HG03060 (cell line): ENCODE data around the gene DTHD1.

ENCODE experiments used
- ATAC-seq: cut with Tn5 transposase; IDR thresholded peaks from one replicate; pipeline ENCODE4 v1.9.1; 2021; ENCODE audit warnings: low read depth, moderate number of reproducible peaks; ENCODE audit not compliant: unreplicated experiment

Gene DTHD1

DNA sequence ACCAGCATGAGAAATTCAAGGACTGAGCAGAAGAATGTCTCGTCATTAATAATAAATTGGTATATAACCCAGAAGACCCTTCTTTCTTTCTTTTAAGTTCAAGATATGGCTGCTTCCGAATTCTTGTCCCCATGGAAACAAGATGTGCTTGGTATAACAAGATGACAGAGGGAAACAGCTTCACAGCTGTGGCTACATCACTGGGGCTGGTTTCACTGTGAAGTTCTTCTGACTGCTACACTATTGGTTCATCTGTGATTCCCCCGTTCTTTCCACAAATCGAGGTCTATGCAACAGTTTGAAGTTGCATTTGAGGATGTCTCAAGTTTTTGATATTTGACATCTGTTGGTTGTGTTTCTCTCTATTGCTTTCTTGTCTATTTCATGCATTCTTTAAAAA, 12.3 kb upstream of the DTHD1 start:
- ATAC-seq = no peak

- ATAC-seq = no peak
Observed at GRCh38 chr4:36269533-36270173, 11.8 kb upstream of the DTHD1 start.

- no peak for ATAC-seq
Observed at GRCh38 chr4:36273276-36273675, 8.1 kb upstream of the DTHD1 start.

- no peak for ATAC-seq
Observed at GRCh38 chr4:36274158-36274557, 7.3 kb upstream of the DTHD1 start.

GRCh38 chr4:36277533-36277932, 3.9 kb upstream of the DTHD1 start:
- no peak for ATAC-seq

- ATAC-seq = no peak
Observed at GRCh38 chr4:36278789-36279188, 2.6 kb upstream of the DTHD1 start.

DNA sequence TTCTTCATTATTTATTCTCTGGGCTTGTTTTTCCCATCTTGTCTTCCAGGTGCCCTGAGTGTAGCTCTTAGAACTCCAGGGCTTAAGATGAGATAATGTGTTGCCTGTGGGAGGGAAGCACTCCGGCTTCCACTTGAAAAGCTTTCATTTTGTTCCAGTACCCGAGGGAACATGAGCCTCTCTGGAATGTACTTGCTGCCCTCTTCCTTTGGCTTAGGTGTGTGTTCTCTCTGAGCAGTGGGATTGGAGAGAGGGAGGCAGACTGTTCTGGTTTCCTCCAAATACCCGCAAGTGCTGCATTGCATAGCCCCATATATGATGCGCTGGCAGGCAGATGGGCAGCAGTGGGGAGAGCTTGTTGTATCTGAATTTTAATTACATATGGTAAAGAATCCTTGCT, 861 bp upstream of the DTHD1 start:
- no peak for ATAC-seq

DNA sequence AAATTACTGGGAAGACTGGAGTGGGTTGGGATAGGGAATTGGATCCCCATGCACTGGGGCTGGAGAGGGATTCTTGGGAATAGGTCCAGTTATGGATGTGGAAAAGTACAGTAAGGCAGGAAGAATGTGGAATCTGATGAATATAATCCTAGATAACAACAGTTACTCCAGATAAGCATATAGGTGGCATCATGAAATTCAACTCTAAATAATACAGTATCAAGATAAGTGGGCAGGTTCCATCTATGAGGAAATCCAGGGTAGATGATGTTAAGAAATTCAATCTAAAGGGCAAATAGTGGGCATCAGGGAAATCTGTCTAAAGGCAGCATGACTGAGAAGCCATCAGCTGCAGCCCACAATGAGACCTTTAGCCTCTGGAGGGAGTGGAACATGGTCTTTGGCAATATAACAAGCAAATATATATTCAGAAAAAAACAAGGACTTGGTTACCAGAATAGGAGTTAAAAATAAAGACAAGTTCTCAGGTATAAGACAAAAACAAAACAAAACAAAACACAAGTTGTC, 1.2 kb downstream of the DTHD1 start:
- ATAC-seq = no peak

DNA sequence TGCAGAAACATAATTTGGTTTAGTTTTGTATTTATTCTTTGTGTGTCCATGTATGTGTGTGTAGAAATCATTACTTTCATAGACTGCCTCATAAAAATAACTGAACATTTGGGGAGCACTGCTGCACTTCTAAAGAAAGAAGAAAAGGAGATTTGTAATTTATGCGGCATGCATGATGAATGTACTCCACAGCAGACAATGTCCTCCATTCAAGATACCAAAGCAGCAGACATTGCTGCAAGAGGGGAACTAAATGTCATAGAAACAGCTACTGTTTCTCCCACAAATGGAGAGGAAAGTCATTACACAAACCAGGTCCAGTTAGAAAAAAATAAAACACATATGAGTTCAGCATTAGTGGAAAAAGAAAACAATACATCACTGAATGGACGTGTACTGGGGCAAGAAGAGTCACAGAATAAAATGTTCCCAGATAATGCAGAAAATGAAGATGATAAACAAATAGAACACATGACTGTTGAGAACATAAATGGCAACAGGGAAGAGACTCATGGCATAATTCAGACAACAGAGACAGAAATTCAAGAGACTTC, 2.6 kb downstream of the DTHD1 start:
- ATAC-seq = no peak

DNA sequence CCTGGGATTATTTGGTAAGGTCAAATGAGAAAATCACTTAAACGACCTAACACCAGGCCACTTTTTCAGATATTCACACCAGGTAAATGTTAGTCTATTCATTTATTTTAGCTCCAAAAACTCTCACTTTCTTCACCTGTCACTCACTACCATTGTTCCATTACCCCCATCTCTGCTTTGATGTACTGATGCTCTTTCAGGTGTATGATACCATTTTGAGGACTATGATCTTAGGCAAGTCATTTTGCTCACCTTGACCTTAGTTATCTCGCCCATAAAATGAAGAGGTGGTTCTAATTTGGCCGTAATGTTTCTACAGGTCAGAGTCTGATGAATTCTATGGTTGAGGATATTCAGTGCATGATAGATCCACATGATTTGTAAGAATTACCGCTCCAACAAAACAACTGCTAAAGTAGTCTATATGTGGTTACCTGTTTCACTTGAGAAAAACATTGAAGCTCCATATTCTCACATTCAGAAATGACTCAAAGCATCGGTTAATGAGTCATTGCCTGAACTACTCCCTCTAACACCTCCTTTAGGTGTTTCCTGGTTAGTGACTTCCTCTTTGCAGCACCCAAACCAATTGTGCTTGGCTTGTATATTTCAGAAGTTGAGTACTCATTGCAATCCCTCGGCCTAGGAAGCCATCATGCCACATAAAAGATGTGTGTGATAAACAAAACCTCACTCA, 4.5 kb downstream of the DTHD1 start:
- peak; percentile 97 for ATAC-seq

DNA sequence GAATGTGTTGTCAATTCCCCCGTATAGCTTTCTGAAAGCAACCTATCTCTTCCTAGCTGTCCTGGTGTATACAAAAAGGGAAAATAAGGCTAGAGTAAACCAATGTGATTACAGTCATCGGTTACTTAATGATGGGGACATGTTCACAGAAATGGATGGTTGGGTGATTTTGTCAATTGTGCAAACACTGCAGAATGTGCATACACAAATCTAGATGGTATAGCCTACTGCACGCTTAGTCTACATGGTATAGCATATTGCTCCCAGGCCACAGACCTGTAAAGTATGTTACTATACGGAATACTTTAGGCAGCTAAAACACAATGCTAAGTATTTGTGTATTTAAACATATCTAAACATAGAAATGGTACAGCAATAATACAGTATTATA, 5.1 kb downstream of the DTHD1 start:
- ATAC-seq = peak; percentile 5

DNA sequence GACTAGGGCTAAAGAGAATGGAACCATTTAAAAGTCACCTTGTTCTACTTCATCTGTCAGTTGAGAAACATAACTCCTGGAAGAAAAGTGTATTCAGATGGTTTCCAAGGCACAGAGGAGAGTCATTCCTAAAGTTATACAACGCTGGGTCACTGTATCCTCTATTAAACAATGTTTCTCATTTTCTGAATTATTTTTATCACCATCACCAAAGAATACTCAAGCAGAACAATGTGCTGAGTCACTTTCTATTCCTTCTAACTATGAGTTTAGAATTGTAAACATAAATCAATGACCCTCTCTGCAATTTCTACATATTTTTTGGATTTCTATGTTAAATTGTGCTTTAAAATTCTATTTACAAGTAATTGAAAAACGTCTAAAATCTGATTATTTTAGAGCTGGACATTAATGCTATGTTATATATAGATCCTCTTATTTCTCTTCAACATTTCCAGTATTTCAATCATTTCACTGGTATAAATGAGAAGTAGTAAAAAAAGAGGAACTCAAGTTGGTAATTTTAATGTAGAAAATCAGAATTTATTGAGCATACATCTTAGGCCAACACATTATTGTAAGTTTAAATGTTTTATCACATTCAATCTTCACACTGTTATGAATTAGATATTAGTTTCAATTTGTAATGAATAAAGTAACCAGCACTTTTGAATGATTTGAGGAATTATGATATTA, 7.5 kb downstream of the DTHD1 start:
- no peak for ATAC-seq

GRCh38 chr4:36290641-36291040, 9.2 kb downstream of the DTHD1 start:
- no peak for ATAC-seq

GRCh38 chr4:36292556-36293188, 11.3 kb downstream of the DTHD1 start:
- no peak for ATAC-seq

GRCh38 chr4:36301127-36301526, 19.7 kb downstream of the DTHD1 start:
- ATAC-seq = no peak

- peak; percentile 66 for ATAC-seq
Observed at GRCh38 chr4:36303426-36304137, 22.2 kb downstream of the DTHD1 start.

DNA sequence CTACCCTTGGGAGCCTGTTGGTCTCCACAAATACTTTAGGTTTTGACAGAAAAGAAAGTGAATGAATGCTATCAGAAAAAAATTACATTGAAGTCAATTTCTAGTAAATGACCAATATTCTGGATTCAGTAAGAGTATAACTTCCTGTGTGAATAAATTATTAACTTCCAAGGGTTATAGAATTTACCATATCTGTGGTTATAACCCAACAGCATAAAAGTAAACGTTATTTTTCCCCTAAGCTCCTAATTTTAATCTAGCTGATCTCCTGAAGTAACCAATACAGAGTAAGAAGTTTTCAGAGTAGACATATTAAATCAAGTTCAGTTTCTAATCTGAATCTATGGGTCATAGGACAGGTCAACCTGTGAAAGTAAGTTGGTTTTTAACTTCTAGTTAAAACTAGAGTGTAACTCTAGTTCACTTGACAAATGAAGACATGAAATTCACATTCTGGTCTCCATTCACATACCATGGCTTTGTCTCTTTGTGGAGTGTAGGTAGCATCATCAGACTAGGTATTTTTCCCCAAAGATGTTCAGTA, 22.8 kb downstream of the DTHD1 start:
- ATAC-seq = peak; percentile 25

DNA sequence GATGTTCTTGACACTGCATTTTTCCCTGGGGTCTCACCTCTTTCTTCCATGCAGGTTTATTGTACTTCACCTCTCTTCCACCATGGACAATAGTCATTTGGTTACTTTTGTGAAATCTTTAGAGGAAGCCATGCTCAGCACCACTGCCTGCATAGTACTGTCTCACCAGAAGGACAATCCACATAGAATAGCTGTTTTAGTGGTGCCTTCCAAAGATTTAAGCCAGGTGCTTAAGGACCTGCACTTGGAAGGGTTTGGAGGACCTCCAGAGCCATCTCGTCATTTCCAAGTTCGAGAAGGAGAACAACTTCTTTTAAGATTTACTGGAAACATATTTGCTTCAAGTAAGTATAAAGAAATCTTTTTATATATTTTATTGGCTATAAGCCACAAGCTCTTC, 26.7 kb downstream of the DTHD1 start:
- no peak for ATAC-seq

GRCh38 chr4:36310216-36310615, 28.8 kb downstream of the DTHD1 start:
- no peak for ATAC-seq

GRCh38 chr4:36310793-36311192, 29.4 kb downstream of the DTHD1 start:
- ATAC-seq = no peak
